PC-9 (cell line): ENCODE results near the gene ELAVL3. TPM values are rescaled to one million over a fixed set of nuclear protein-coding genes. Genes with fewer than 3 reads are reported as not detected.

ENCODE experiments used
- BruUV-seq: library from RNA; stranded (reverse); fragments of 400-500 nt; replicated peaks from 2 replicates; lab custom pipeline; 2021; lab: Mats Ljungman, UMichigan
- CTCF ChIA-PET: fragments of 300-600 bp; sonication (Branson Sonifier 250); formaldehyde crosslinking; loops from one replicate; lab custom pipeline; 2022; ENCODE audit warnings: antibody characterized with exemption; lab: Charles Lee
- POLR2A ChIA-PET: fragments of 300-600 bp; sonication (Branson Sonifier 250); formaldehyde crosslinking; loops from one replicate; lab custom pipeline; 2022; ENCODE audit warnings: antibody characterized with exemption; ENCODE audit not compliant: unreplicated experiment; lab: Charles Lee
- DNase-seq, 2 experiments: peaks; one replicate each; pipeline versions ENCODE4 v3.0.0 to v3.0.0-alpha.2; 2015 to 2022; ENCODE audit warnings: mixed read lengths in 1 of 2
- H2AFZ ChIP-seq: fragments of 200-600 bp; sonication (generic); 2 replicates; pipeline ENCODE4 v1.8.1; 2017; ENCODE audit warnings: antibody characterized with exemption
- H3F3A ChIP-seq: fragments of 200-600 bp; sonication (generic); 2 replicates; pipeline ENCODE4 v1.8.1; 2017; ENCODE audit warnings: antibody characterized with exemption, mild to moderate bottlenecking, low read depth; ENCODE audit not compliant: insufficient read depth
- H3K27ac ChIP-seq: fragments of 200-600 bp; sonication (generic); 2 replicates; pipeline ENCODE4 v1.6.1; 2016; ENCODE audit warnings: mixed run types
- H3K27me3 ChIP-seq: fragments of 200-600 bp; sonication (generic); 2 replicates; pipeline ENCODE4 v1.6.1; 2016; ENCODE audit warnings: low read depth, mixed run types; ENCODE audit not compliant: insufficient read depth
- H3K36me3 ChIP-seq: fragments of 200-600 bp; sonication (generic); 2 replicates; pipeline ENCODE4 v1.6.1; 2016; ENCODE audit warnings: low read depth, mixed run types
- H3K4me1 ChIP-seq: fragments of 200-600 bp; sonication (generic); replicated peaks from 2 replicates; pipeline ENCODE4 v1.6.1; 2016; ENCODE audit warnings: mixed run types; ENCODE audit not compliant: insufficient read depth
- H3K4me2 ChIP-seq: fragments of 200-600 bp; sonication (generic); 2 replicates; pipeline ENCODE4 v1.6.1; 2017; ENCODE audit warnings: mixed run types
- H3K4me3 ChIP-seq: fragments of 200-600 bp; sonication (generic); 2 replicates; pipeline ENCODE4 v1.6.1; 2016; ENCODE audit warnings: mixed run types
- H3K79me2 ChIP-seq: fragments of 200-600 bp; sonication (generic); 2 replicates; pipeline ENCODE4 v1.6.1; 2017; ENCODE audit warnings: low read depth, mixed run types
- H3K9me2 ChIP-seq: fragments of 200-600 bp; sonication (generic); 2 replicates; pipeline ENCODE4 v1.8.1; 2017; ENCODE audit warnings: mild to moderate bottlenecking; ENCODE audit not compliant: insufficient read depth
- H3K9me3 ChIP-seq: fragments of 200-600 bp; sonication (generic); 2 replicates; pipeline ENCODE4 v1.8.1; 2016; ENCODE audit warnings: low read depth; ENCODE audit not compliant: insufficient read depth
- H4K20me1 ChIP-seq: fragments of 200-600 bp; sonication (generic); 2 replicates; pipeline ENCODE4 v1.8.1; 2017; ENCODE audit not compliant: insufficient read depth
- CTCF ChIP-seq: fragments of 200-600 bp; sonication (generic); conservative IDR thresholded peaks from 2 replicates; pipeline ENCODE4 v1.6.1; 2017; ENCODE audit warnings: mixed run types, antibody characterized with exemption, mild to moderate bottlenecking, moderate library complexity
- EZH2 ChIP-seq: fragments of 200-600 bp; sonication (generic); IDR thresholded peaks from 2 replicates; pipeline ENCODE4 v1.8.0; 2017; ENCODE audit warnings: antibody characterized with exemption, low read depth
- intact Hi-C: fragments of 100-400 bp; cut with micrococcal nuclease; formaldehyde crosslinking; loops from one replicate; pipeline ENCODE4 v1.10.0; 2022; ENCODE audit not compliant: unreplicated experiment
- total RNA-seq: library from RNA; stranded (reverse); gene quantifications from 2 replicates; pipeline ENCODE4 v1.2.3, GENCODE V29; 2021

Gene ELAVL3
- total RNA-seq, 1 experiment from 2014 or later = not detected

GRCh38 chr19:11423164-11423790 is 57.6 kb downstream of the ELAVL3 start:
- H3K4me3 ChIP-seq = peak overlapping the region; percentile 49; the same call in 1 of the 2 replicates
- ChIA-PET POLR2A (no interaction called here), CTCF (interaction anchor here (0.6 kb wide), 1 partner anchor 1225 kb away, joined by 6 read pairs; no protein-coding TSS in a partner anchor)
- no peaks in the 10 kb centered on the region for H3K27me3 ChIP-seq
- H3K27ac ChIP-seq = no peak overlapping the region
- H3K9me2 ChIP-seq = no peaks in the 10 kb centered on the region
- no TSS peak for BruUV-seq
- no peaks in the 10 kb centered on the region for H3K9me3 ChIP-seq
- no peaks in the 10 kb centered on the region for H4K20me1 ChIP-seq
- no peak for DNase-seq
- peaks cover 56% of the 10 kb centered on the region for H3F3A ChIP-seq
- intact Hi-C loops = loop anchor here (5.0 kb wide), 1 partner anchor 46 kb away; no protein-coding TSS in a partner anchor
- peaks cover 19% of the 10 kb centered on the region for H3K4me1 ChIP-seq
- peak overlapping the region; percentile 81 for H3K4me2 ChIP-seq
- TF ChIP-seq CTCF = no peak
- TF ChIP-seq EZH2 = no peak
- no peaks in the 10 kb centered on the region for H3K36me3 ChIP-seq
- no peak overlapping the region for H2AFZ ChIP-seq
- no peaks in the 10 kb centered on the region for H3K79me2 ChIP-seq

GRCh38 chr19:11422163-11423065 is 58.4 kb downstream of the ELAVL3 start:
- DNase-seq = peak; percentile 92 to 98
- Histone ChIP-seq H3K4me2 (peak overlapping the region; percentile 81), H3K79me2 (peaks cover 5% of the 10 kb centered on the region; the same call in 1 of the 2 replicates), H3K27me3 (no peaks in the 10 kb centered on the region), H3K9me2 (no peaks in the 10 kb centered on the region), H3K36me3 (no peaks in the 10 kb centered on the region), H3K9me3 (no peaks in the 10 kb centered on the region), H3K27ac (peak overlapping the region; percentile 47), H4K20me1 (no peaks in the 10 kb centered on the region), H3K4me3 (peak overlapping the region; percentile 49), H3F3A (peaks cover 61% of the 10 kb centered on the region), H2AFZ (peak overlapping the region; percentile 88), H3K4me1 (peaks cover 23% of the 10 kb centered on the region)
- POLR2A ChIA-PET = interaction anchor here (0.7 to 1.6 kb wide), 3 partner anchors 13 to 83 kb away, joined by 4 to 6 read pairs (median 5); partner anchors contain the start of genes ODAD3, PRKCSH and ZNF653
- BruUV-seq = no TSS peak
- intact Hi-C loops = loop anchor here (1.0 to 5.0 kb wide), 2 partner anchors 13 to 45 kb away; partner anchors contain the start of genes ODAD3 and PRKCSH
- CTCF ChIA-PET = interaction anchor here (0.5 to 1.3 kb wide), 3 partner anchors 43 to 129 kb away, joined by 3 to 8 read pairs (median 6); no protein-coding TSS in a partner anchor
- TF ChIP-seq CTCF = no peak
- TF ChIP-seq EZH2 = no peak
